Stimulated activated CD4-positive, alpha-beta T cell treated with anti-CD3 and anti-CD28 coated beads, TNF-alpha, amount 100 ng/mL, for 1 hour (primary cell): Measurements from ENCODE around the gene TPX2.

ENCODE experiments used
- DNase-seq, 3 donors: peaks; one replicate each; pipeline ENCODE4 v3.0.0-alpha.2; 2020; ENCODE audit warnings: low read depth in 3 of 3, low spot score in 1 of 3

The TPX2 gene

DNA sequence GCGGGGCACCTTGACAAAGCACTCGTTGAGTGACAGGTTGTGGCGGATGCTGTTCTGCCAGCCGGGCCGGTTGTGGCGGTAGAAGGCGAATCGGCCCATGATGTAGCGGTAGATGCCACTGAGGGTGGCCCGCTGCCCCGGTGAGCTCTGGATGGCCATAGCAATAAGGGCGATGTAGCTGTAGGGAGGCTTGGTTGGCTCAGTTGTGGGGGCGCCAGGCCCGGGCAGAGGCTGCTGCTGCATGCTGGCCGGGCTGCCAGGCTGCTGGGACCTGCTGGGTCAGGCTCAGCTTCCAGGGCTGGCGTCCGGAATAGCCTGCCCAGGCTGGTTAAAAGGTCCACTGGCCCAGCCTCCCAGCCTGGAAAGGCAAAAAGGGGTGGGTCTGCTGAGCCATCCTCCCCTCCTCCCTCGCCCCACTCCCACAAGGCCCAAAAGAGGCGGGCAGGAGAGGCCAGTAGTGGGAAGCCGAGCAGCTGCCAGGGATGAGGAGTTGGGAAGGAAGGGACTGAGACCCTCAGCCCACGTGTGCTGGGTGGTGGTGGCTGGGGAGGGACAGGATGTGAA lies 106.3 kb downstream of the TPX2 start, which contains the start of gene FOXS1:
FOXS1 (minus strand) TSS at position 305 of the 564 bp plus-strand sequence; CDS start at position 243, 62 bp downstream.
- no peak for DNase-seq

DNA sequence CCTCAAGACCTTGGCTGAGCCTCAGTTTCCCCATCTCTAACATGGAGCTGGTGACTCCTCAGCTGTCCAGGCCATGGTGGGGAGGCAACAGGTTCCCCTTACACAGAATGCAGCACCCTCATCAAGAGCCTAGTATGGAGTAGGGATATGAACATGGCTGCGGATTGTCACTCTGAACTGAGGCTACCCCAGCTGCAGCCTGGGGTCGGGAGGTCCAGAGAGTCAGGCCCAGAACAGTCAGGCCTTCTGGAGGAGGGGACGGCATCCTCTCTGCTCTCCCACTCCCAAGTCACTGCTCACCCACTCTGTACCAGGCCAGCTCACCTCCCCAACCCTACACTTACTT lies 107.7 kb downstream of the TPX2 start:
- DNase-seq: no peak

DNA sequence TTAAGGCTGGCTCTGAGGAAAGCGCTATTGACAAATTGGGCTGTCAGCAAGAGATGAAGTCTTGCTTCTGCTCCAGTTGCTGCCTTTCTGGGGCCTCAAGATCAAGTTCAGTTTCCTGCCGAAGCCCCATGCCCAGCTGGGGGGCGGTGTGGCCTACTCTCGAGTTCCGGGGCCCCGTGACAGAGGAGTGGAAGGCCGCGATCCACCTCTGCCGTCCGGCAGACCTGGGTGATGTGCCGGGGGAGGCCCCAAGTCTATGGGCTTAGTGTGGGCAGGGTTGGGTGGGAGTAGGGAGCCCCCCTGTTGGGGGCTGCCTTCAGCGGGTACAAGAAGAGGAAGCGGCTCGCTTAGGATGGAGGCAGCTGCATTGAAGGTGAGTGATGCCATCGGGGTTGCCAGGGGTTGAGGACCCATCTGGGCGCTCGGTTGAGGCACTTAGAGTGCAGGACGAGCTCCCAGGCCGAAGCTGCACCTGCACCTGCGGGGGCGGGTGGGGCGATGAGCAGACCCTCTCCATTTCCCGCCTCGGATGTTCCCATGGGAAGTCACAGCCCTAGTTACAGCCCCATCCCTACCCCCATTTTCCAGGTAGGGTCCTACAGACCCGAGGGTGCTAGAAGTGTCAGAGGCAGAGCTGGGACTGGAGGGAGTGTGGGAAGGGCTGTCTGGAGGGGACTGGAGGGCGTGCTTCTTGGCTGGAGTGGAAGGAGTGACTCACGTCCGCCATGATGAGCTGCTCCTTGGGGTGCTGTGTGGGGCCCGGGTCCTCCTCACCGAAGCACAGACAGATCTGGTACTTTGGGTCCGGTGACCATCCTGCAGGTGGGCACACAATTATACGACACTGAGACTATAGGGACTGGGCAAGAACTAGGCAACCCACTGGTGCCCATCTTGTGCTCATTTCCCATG lies 109.3 kb downstream of the TPX2 start:
- DNase-seq: no peak

DNA sequence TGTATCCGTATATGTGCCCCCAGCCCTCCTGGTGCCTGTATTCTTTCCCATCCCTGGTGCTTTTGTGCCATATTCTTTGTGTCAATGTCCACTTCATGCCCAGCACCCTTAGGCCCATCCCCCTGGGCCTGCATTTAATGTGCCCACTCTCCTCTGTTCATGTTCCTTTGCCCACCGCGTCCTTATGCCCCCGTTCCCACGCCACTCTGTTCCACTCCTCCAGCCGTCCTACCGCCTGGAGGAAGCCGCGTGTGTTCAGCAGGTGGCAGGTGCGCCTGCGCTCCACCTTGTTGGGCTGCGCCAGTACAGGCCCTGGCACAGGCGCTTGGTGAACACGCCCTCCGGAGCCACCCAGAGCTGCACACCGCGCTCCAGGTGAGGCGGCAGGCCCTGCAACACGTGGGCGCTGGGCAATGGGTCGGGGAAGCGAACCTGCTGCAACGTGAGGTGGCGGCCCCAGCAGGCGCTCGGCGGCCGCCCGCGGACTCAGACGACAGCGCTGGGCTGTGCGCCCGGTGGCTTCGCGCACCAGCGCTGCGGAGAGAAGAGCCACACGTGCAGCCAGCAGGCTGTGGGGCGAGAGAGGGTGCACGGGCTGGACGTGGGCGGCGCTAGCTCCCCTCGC lies 110.3 kb downstream of the TPX2 start:
- DNase-seq: no peak
